Testis (tissue), 3 donors: ENCODE data around the gene DDX55. TPM values are rescaled to one million over a fixed set of nuclear protein-coding genes. Genes with fewer than 3 reads are reported as not detected.

Experiments used
- DNase-seq: peaks from one replicate; pipeline ENCODE4 v3.0.0-alpha.2; 2019
- H3K27ac ChIP-seq, 2 donors: fragments of 200-600 bp; sonication (generic); one replicate each; pipeline ENCODE4 v1.5.1; 2019
- H3K27me3 ChIP-seq: fragments of 200-600 bp; sonication (generic); one replicate; pipeline ENCODE4 v1.5.1; 2019
- H3K36me3 ChIP-seq: fragments of 200-600 bp; sonication (generic); one replicate; pipeline ENCODE4 v1.5.1; 2017; ENCODE audit warnings: low read depth; ENCODE audit errors: missing control alignments
- H3K4me1 ChIP-seq: fragments of 200-600 bp; sonication (generic); one replicate; pipeline ENCODE4 v1.5.1; 2019
- H3K4me3 ChIP-seq, 2 donors: fragments of 200-600 bp; sonication (generic); one replicate each; pipeline ENCODE4 v1.5.1; 2017 to 2019
- H3K9me3 ChIP-seq: fragments of 200-600 bp; sonication (generic); one replicate; pipeline ENCODE4 v1.5.1; 2017
- CTCF ChIP-seq, 3 experiments: fragments of 450-650 bp in 2 of 3; fragments of 200-600 bp in 1 of 3; sonication (generic) in 1 of 3; IDR thresholded peaks; one replicate each; pipeline ENCODE4 v1.5.1; 2016 to 2019; ENCODE audit warnings: antibody characterized with exemption in 3 of 3, mild to moderate bottlenecking in 2 of 3, moderate library complexity in 1 of 3
- POLR2A ChIP-seq: fragments of 450-650 bp; IDR thresholded peaks from one replicate; pipeline ENCODE4 v1.6.1; 2017; ENCODE audit warnings: antibody characterized with exemption, mild to moderate bottlenecking, moderate library complexity
- WGBS, 2 donors: methylation state at CpG; one replicate each; pipeline ENCODE4 v1.1.5; 2018; 5-methylcytosine and 5-hydroxymethylcytosine counted together
- intact Hi-C: fragments of 100-400 bp; cut with DNase I; formaldehyde crosslinking; loops from one replicate; pipeline ENCODE4 v1.15.1; 2023; ENCODE audit warnings: low total_unique reads
- polyA plus RNA-seq: library from polyadenylated mRNA; stranded (reverse); fragments of 350-450 nt; fragmentation: Illumina TruSeq; extraction: RNeasy Lipid Tissue Mini Kit (QIAGEN cat#74804); gene quantifications from one replicate; pipeline ENCODE4 v1.2.3, GENCODE V29; 2014; ENCODE audit warnings: low read depth, low replicate concordance; ENCODE audit not compliant: insufficient read depth
- total RNA-seq, 2 donors: library from RNA; depleted of rRNA; stranded (reverse); fragments of >200 nt; gene quantifications; one replicate each; pipeline ENCODE4 v1.2.3, GENCODE V29; 2016

DDX55 gene
- total and polyA plus RNA-seq, 3 donors from 2014 or later, result 13.4 to 32.6 (median 22.2) TPM

- WGBS, 2 donors, result 95 to 96% methylated on average over 4 of the region's 4 CpGs
- intact Hi-C loops, result no loop called here
- H3K27me3 ChIP-seq, result no peaks in the 10 kb centered on the region
- DNase-seq, result no peak
- no peak for TF ChIP-seq POLR2A
- TF ChIP-seq CTCF (IDR thresholded peaks at IDR 0.05), result no peak
- no peaks in the 10 kb centered on the region for H3K9me3 ChIP-seq
- H3K4me1 ChIP-seq, result peaks cover 19% of the 10 kb centered on the region
- no peak overlapping the region for H3K4me3 ChIP-seq
- H3K27ac ChIP-seq, result no peak overlapping the region
- no peaks in the 10 kb centered on the region for H3K36me3 ChIP-seq
These were observed 21.1 kb upstream of the DDX55 start for GRCh38 chr12:123580772-123581171.

- Histone ChIP-seq H3K4me3 (no peak overlapping the region), H3K9me3 (no peaks in the 10 kb centered on the region), H3K36me3 (no peaks in the 10 kb centered on the region), H3K27ac (no peak overlapping the region), H3K27me3 (no peaks in the 10 kb centered on the region), H3K4me1 (peaks cover 5% of the 10 kb centered on the region)
- intact Hi-C loops, result no loop called here
- 67 to 76% methylated on average over 8 of the region's 8 CpGs for WGBS, 2 donors
- DNase-seq, result no peak
- no peak for TF ChIP-seq CTCF (IDR thresholded peaks at IDR 0.05)
These were observed 10.0 kb upstream of the DDX55 start for GRCh38 chr12:123591702-123592481.

- Histone ChIP-seq H3K27me3 (no peaks in the 10 kb centered on the region), H3K4me1 (peaks cover 2% of the 10 kb centered on the region), H3K9me3 (no peaks in the 10 kb centered on the region), H3K4me3 (no peak overlapping the region), H3K36me3 (no peaks in the 10 kb centered on the region), H3K27ac (no peak overlapping the region)
- TF ChIP-seq CTCF (IDR thresholded peaks at IDR 0.05) (no peak), POLR2A (no peak)
- DNase-seq, result no peak
- intact Hi-C loops, result no loop called here
These were observed 6.2 kb upstream of the DDX55 start for GRCh38 chr12:123595729-123596128.

- Histone ChIP-seq H3K27ac (no peak overlapping the region), H3K36me3 (no peaks in the 10 kb centered on the region), H3K27me3 (no peaks in the 10 kb centered on the region), H3K4me1 (peaks cover 4% of the 10 kb centered on the region), H3K9me3 (no peaks in the 10 kb centered on the region), H3K4me3 (no peak overlapping the region)
- 82% methylated on average over 3 of the region's 3 CpGs for WGBS, 2 donors
- DNase-seq, result no peak
- TF ChIP-seq POLR2A, result no peak
- no peak for TF ChIP-seq CTCF (IDR thresholded peaks at IDR 0.05)
- intact Hi-C loops, result no loop called here
These were observed 4.8 kb upstream of the DDX55 start for GRCh38 chr12:123597100-123597499.

GRCh38 chr12:123598522-123598921 is 3.4 kb upstream of the DDX55 start:
- no peak overlapping the region for H3K4me3 ChIP-seq
- H3K9me3 ChIP-seq, result no peaks in the 10 kb centered on the region
- no peak for DNase-seq
- H3K27ac ChIP-seq, result no peak overlapping the region
- no peaks in the 10 kb centered on the region for H3K36me3 ChIP-seq
- intact Hi-C loops, result no loop called here
- H3K27me3 ChIP-seq, result no peaks in the 10 kb centered on the region
- WGBS, 2 donors, result 69 to 77% methylated on average over 3 of the region's 3 CpGs
- peaks cover 4% of the 10 kb centered on the region for H3K4me1 ChIP-seq
- TF ChIP-seq CTCF (IDR thresholded peaks at IDR 0.05) (no peak), POLR2A (no peak)
